ENCODE data around the gene C1QL1. TPM values are rescaled to one million over a fixed set of nuclear protein-coding genes. Genes with fewer than 3 reads are reported as not detected.

The C1QL1 gene
- total RNA-seq, 2 donors from 2014 or later, result not detected

DNA sequence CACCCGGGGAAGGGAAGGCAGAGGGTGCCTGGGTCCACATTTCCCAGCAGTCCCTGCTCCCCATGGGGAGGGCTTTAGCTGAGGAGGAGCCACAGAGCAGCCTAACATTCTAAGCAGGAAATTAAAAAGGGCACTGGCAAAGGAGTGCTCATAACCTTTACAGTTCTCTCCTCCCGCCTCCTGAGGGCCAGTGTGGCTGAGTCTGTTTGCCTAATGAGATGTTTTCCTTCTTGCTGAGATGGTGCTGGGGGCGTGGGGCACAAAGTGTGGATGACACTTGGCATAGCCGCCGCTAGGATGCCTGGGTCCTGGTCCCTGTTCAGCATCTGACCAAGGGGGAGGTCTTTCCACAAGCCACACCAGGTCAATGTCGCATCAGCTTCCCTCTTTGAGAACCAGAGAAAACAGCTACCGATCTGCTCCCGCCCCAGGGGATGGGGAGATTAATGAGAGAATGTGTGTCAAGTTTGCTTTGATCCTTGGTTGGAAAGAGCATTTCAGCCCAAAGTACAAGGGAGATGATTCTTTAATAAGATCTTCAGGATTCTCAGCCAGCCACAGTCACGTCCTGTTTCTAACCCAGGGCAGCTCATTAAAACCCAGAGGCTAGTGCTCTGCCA lies 26.3 kb downstream of the C1QL1 start:
- Mint-ChIP-seq H3K27me3 (peaks cover 6% of the 10 kb centered on the region), H3K36me3 (ENCODE audit: low read depth) (no peaks in the 10 kb centered on the region), H3K27ac (peak overlapping the region; percentile 29), H3K4me3 (no peak overlapping the region), H3K4me1 (peaks cover 6% of the 10 kb centered on the region)
- DNase-seq, result no peak
- no peak for ATAC-seq
- no peaks in the 10 kb centered on the region for H3K9me3 ChIP-seq (ENCODE audit: control insufficient read depth, low read length, poor library complexity, severe bottlenecking)

GRCh38 chr17:44940768-44941167 lies 27.3 kb downstream of the C1QL1 start:
- H3K4me3 Mint-ChIP-seq, result no peak overlapping the region
- no peak overlapping the region for H3K27ac Mint-ChIP-seq
- H3K27me3 Mint-ChIP-seq, result no peaks in the 10 kb centered on the region
- peaks cover 6% of the 10 kb centered on the region for H3K4me1 Mint-ChIP-seq
- DNase-seq (no peak), ATAC-seq (no peak)
- no peaks in the 10 kb centered on the region for H3K36me3 Mint-ChIP-seq (ENCODE audit: low read depth)
- no peaks in the 10 kb centered on the region for H3K9me3 ChIP-seq (ENCODE audit: control insufficient read depth, low read length, poor library complexity, severe bottlenecking)

- Mint-ChIP-seq H3K4me3 (no peak overlapping the region), H3K4me1 (peaks cover 6% of the 10 kb centered on the region), H3K36me3 (ENCODE audit: low read depth) (no peaks in the 10 kb centered on the region), H3K27ac (no peak overlapping the region), H3K27me3 (no peaks in the 10 kb centered on the region)
- no peaks in the 10 kb centered on the region for H3K9me3 ChIP-seq (ENCODE audit: control insufficient read depth, low read length, poor library complexity, severe bottlenecking)
- ATAC-seq, result no peak
- no peak for DNase-seq
These were observed 27.8 kb downstream of the C1QL1 start for GRCh38 chr17:44940317-44940716.

- H3K9me3 ChIP-seq (ENCODE audit: control insufficient read depth, low read length, poor library complexity, severe bottlenecking), result no peaks in the 10 kb centered on the region
- ATAC-seq, result no peak
- Mint-ChIP-seq H3K36me3 (ENCODE audit: low read depth) (no peaks in the 10 kb centered on the region), H3K4me3 (no peak overlapping the region), H3K27ac (no peak overlapping the region), H3K4me1 (peaks cover 2% of the 10 kb centered on the region), H3K27me3 (no peaks in the 10 kb centered on the region)
- DNase-seq, result no peak
These were observed 33.0 kb downstream of the C1QL1 start for GRCh38 chr17:44935116-44935515.

GRCh38 chr17:44934745-44935105 lies 33.4 kb downstream of the C1QL1 start:
- H3K36me3 Mint-ChIP-seq (ENCODE audit: low read depth), result no peaks in the 10 kb centered on the region
- ATAC-seq, result no peak
- H3K4me1 Mint-ChIP-seq, result peaks cover 2% of the 10 kb centered on the region

GRCh38 chr17:44933824-44934744 lies 34.0 kb downstream of the C1QL1 start:
- DNase-seq (no peak), ATAC-seq (no peak)
- Mint-ChIP-seq H3K27ac (no peak overlapping the region), H3K4me3 (no peak overlapping the region), H3K27me3 (no peaks in the 10 kb centered on the region), H3K36me3 (ENCODE audit: low read depth) (no peaks in the 10 kb centered on the region), H3K4me1 (peaks cover 2% of the 10 kb centered on the region)
- H3K9me3 ChIP-seq (ENCODE audit: control insufficient read depth, low read length, poor library complexity, severe bottlenecking), result no peaks in the 10 kb centered on the region

More at GRCh38 chr17:44934745-44935105, 33.4 kb downstream of the C1QL1 start:
- Mint-ChIP-seq H3K27me3 (no peaks in the 10 kb centered on the region), H3K27ac (no peak overlapping the region), H3K4me3 (no peak overlapping the region)
- no peaks in the 10 kb centered on the region for H3K9me3 ChIP-seq (ENCODE audit: control insufficient read depth, low read length, poor library complexity, severe bottlenecking)
- DNase-seq, result no peak

DNA sequence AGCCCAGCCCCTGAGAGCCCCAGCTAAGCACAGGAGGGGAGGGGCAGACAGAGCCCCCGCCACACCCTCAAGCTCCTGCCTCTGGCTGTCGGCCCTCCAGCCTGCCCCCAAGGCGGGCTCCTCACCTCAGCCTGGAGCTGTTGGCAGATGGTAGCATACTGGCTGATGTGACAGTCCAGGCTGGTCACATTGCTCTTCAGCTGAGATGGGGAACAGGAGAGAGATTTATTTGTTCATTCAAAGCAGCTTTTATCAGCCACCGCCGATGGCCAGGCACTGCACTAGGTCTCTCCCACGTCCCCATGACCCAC lies 35.4 kb downstream of the C1QL1 start:
- H3K9me3 ChIP-seq (ENCODE audit: control insufficient read depth, low read length, poor library complexity, severe bottlenecking), result no peaks in the 10 kb centered on the region
- Mint-ChIP-seq H3K27me3 (no peaks in the 10 kb centered on the region), H3K4me1 (peaks cover 2% of the 10 kb centered on the region), H3K27ac (no peak overlapping the region), H3K4me3 (no peak overlapping the region), H3K36me3 (ENCODE audit: low read depth) (no peaks in the 10 kb centered on the region)
- ATAC-seq (no peak), DNase-seq (no peak)

GRCh38 chr17:44932096-44932786 lies 35.9 kb downstream of the C1QL1 start:
- Mint-ChIP-seq H3K36me3 (ENCODE audit: low read depth) (no peaks in the 10 kb centered on the region), H3K27me3 (no peaks in the 10 kb centered on the region), H3K27ac (no peak overlapping the region), H3K4me3 (no peak overlapping the region), H3K4me1 (peaks cover 2% of the 10 kb centered on the region)
- ATAC-seq, result no peak
- no peaks in the 10 kb centered on the region for H3K9me3 ChIP-seq (ENCODE audit: control insufficient read depth, low read length, poor library complexity, severe bottlenecking)
- DNase-seq, result no peak

- H3K4me3 Mint-ChIP-seq, result no peak overlapping the region
- H3K4me1 Mint-ChIP-seq, result no peaks in the 10 kb centered on the region
- DNase-seq (no peak), ATAC-seq (no peak)
- no peaks in the 10 kb centered on the region for H3K27me3 Mint-ChIP-seq
- peaks cover 2% of the 10 kb centered on the region for H3K36me3 Mint-ChIP-seq (ENCODE audit: low read depth)
- no peak overlapping the region for H3K27ac Mint-ChIP-seq
- H3K9me3 ChIP-seq (ENCODE audit: control insufficient read depth, low read length, poor library complexity, severe bottlenecking), result no peaks in the 10 kb centered on the region
These were observed 36.7 kb downstream of the C1QL1 start for GRCh38 chr17:44931376-44931775.

DNA sequence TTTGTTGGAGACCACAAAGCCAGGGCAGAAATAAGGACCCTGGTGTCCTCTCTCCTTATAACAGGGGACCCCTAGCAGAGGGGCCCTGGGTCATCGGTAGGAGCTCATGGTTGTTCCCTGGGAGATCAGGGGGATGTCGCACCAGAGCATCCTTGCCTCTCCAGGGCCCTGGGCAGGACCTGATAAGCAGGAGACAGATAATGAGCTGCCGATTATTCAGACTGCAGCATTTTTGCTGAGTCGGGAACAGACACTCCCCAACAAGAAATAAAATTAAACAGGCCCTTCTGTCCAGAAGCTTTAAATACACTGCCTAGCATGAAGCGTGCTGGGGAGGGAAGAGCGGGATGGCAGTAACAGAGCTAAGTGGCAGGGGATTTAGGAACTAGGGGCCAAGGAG lies 37.4 kb downstream of the C1QL1 start:
- Mint-ChIP-seq H3K4me1 (no peaks in the 10 kb centered on the region), H3K4me3 (no peak overlapping the region), H3K36me3 (ENCODE audit: low read depth) (peaks cover 2% of the 10 kb centered on the region), H3K27ac (no peak overlapping the region), H3K27me3 (no peaks in the 10 kb centered on the region)
- no peak for ATAC-seq
- H3K9me3 ChIP-seq (ENCODE audit: control insufficient read depth, low read length, poor library complexity, severe bottlenecking), result no peaks in the 10 kb centered on the region
- DNase-seq, result no peak

DNA sequence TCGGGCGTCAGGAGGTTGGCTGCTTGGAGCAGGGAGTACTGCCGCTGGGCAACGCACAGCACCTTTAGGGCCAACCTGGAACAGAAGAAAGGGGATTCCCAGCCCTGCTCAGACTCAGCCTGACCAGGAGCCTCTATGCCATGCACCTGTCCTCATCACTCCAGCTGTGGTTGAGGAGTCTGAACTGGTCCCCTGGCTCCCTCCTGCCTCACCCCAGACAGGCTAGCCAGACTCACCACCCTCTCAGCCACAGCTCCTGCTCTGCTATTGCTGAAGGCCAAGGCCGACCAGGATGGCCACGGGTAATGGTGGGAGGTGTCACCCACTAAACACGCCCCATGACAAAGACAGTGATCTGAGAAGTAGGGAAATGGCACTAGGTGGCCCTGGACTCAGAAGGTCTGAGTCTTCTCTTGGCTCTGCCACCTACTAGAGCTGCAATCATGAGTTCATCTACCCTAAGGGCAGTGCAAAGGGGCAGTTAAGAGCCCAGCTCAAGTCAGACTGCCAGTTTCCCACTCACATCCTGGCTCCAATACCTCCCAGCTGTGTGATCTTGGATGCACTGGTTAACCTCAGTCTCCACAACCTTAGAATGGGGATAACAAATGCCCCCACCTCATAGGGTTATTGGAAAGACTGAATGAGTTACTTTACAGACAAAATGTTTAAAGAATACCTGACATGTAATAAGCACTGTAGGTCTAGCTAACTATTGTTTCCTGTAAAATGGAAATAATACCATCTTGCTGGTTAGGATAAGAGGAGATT lies 39.0 kb downstream of the C1QL1 start:
- Mint-ChIP-seq H3K4me3 (no peak overlapping the region), H3K27me3 (no peaks in the 10 kb centered on the region), H3K36me3 (ENCODE audit: low read depth) (peaks cover 2% of the 10 kb centered on the region), H3K4me1 (no peaks in the 10 kb centered on the region), H3K27ac (no peak overlapping the region)
- H3K9me3 ChIP-seq (ENCODE audit: control insufficient read depth, low read length, poor library complexity, severe bottlenecking), result no peaks in the 10 kb centered on the region
- ATAC-seq (no peak), DNase-seq (no peak)

GRCh38 chr17:44928136-44928535 lies 40.0 kb downstream of the C1QL1 start:
- H3K4me3 Mint-ChIP-seq, result no peak overlapping the region
- H3K36me3 Mint-ChIP-seq (ENCODE audit: low read depth), result peaks cover 2% of the 10 kb centered on the region
- no peak for DNase-seq

DNA sequence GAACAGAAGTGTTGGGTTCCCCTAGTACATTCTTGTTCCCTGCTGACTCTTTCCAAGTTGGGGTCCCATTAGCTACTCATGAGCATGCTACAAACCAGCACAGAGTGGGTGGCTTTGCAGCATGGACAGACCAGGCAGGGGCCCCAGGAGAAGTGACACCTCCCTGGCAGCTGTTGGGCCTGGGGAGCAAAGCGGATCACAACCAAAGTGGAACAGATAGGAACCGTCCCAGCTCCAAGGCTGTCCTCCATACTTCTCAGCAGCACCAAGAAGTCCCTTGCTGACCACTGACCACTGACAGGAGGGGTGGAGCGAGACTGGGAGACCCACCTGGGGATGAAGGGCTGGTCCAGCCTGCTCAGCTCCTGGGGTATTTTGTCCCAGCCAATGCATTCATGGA lies 40.4 kb downstream of the C1QL1 start:
- H3K27me3 Mint-ChIP-seq, result peaks cover 4% of the 10 kb centered on the region
- no peak overlapping the region for H3K4me3 Mint-ChIP-seq
- H3K27ac Mint-ChIP-seq, result no peak overlapping the region
- H3K36me3 Mint-ChIP-seq (ENCODE audit: low read depth), result peaks cover 2% of the 10 kb centered on the region
- H3K4me1 Mint-ChIP-seq, result no peaks in the 10 kb centered on the region
- no peak for ATAC-seq
- DNase-seq, result no peak
- H3K9me3 ChIP-seq (ENCODE audit: control insufficient read depth, low read length, poor library complexity, severe bottlenecking), result no peaks in the 10 kb centered on the region

More at GRCh38 chr17:44928136-44928535, 40.0 kb downstream of the C1QL1 start:
- H3K9me3 ChIP-seq (ENCODE audit: control insufficient read depth, low read length, poor library complexity, severe bottlenecking), result no peaks in the 10 kb centered on the region
- Mint-ChIP-seq H3K27me3 (no peaks in the 10 kb centered on the region), H3K27ac (no peak overlapping the region), H3K4me1 (no peaks in the 10 kb centered on the region)
- ATAC-seq, result no peak
